ENCODE data around the gene NANOS2.

NANOS2 gene

DNA sequence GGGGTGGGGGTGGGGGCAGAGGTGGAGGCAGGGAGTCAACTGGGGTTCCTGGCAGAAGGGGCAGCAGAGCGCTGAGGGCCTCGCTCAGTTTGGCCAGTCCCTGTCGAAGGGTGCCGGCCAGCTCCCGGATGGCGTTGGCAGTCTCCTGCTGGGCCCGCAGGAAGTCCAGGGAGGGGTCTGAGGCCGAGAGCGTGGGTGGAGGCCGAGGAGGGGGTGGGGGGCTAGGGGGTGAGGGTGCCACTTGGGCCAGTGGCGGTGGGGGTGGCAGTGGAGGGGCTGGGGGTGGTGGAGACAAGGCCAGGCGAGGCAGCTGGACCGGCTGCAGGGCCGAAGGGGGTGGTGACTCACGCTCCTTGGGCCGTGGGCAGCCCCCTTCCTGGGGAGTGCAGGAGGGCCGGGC is 23.7 kb downstream of the NANOS2 start:
- no peak for DNase-seq

DNA sequence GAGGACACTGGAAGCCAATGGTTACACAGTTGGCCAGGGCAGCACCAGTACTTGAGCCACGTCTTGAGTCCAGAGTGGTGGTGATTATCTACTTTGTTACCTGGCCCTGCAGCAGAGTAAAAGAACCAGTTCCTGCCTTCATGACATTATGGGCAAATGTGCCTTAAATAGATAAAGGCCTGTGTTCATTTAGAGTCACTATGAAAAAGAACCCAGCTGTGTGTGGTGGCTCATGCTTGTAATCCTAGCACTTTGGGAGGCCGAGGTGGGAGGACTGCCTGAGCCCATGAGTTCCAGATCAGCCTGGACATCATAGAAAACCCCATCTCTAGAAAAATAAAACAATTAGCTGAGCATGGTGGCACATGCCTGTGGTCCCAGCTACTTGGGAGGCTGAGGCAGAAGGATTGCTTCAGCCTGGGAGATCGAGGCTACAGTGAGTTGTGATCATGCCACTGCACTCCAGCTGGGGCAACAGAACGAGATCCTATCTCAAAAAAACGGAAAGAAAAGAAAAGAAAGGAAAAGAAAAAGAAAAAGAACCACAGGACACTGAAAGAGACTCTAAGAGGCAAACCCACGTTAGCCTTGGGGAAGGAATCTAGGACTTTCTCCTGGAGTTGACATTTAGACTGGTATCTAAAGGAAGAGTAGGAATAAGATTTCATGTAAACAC is 25.2 kb downstream of the NANOS2 start:
- DNase-seq: no peak

GRCh38 chr19:45887200-45887710 is 27.3 kb downstream of the NANOS2 start:
- no peak for DNase-seq

- peak; percentile 94 for DNase-seq
These were observed 28.0 kb downstream of the NANOS2 start for GRCh38 chr19:45886427-45887199.

DNA sequence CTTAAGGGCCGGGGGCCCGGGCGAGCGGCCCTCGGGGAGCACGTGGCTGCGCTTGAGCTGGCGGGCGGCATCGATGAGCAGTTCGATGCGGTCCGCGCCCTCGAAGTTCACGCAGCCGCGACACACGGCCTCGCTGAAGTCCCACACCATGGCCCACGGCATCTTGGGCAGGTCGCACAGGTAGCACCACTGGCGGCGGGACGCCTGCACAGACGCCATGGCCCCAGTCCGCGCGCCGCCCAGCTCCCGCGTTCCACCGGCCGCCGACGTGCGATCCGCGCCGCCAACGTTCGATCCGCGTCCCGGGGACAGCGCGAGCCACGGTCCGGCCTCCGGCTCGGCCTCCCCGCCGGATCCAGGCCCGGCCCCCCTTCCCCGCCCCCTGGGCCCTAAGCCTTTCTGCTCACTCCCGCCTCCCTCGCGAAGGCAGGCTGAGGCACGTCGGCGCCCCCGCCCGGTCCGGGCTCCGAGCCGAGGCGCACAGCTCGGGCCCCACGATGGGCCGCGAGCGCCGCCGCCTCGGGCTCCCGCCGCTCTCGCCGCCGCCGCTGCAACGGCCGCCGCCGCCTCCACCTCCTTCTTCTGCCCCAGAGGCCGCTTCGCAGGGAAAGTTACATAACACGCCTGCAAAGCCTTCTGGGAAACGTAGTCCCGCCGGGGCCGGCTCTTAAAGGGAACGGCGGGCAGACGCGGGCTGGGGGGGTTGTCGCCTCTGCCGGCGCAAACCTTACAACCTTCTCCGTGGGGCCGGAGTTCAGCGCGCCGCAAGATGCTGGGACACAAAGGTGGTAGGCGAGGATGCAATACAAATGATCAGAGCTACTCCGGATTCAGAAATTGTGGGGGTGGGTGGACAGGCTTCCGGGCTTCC is 28.8 kb downstream of the NANOS2 start, which contains the start of gene IRF2BP1:
IRF2BP1 (minus strand) TSS at position 586 of the 871 bp plus-strand sequence; CDS start at position 219, 367 bp downstream.
- DNase-seq: peak; percentile 93

- DNase-seq: peak; percentile 28
These were observed 29.7 kb downstream of the NANOS2 start for GRCh38 chr19:45884682-45885555.

- DNase-seq: no peak
These were observed 30.5 kb downstream of the NANOS2 start for GRCh38 chr19:45883881-45884681.

GRCh38 chr19:45883586-45883880 is 31.0 kb downstream of the NANOS2 start:
- no peak for DNase-seq

- peak; percentile 80 for DNase-seq
These were observed 31.7 kb downstream of the NANOS2 start for GRCh38 chr19:45882652-45883585.

- no peak for DNase-seq
These were observed 32.6 kb downstream of the NANOS2 start for GRCh38 chr19:45881909-45882528.

DNA sequence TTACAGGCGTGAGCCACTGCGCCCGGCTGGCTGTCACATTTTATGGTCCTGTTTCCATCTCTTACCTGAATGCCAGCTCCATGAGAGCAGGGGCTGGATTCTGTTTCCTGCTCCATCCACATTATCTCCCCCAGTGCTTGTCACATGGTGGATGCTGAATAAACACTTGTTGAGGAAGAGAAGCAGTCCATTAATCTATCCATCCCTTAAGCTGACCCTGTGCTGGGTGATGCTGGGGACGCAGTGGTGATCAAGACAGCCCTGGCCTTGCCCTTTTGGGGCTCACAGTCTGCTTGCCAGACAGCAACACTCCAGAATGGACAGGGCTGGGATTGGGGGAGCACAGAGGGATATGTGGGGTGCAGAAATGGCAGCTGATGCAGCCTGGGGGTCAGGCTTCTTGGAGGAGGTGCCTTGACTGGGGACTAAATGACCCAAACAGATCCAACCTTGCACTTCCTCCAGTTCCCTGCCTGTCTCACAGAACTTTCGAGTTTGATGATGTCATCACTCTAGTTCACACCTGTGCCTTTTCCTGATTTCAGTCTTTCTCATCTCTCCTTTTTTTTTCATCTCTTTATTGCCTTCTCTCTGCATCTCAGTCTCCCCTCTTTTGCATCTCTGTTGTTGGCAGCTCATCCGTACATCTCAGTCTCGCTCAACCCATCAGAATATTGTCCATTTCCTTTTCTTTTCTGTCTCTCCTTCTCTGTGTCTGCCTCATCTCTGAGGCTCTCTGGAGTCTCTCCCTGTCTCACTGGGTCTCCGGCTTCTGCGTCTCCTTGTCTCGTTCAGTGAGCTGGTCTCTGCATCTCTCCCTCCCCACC is 33.3 kb downstream of the NANOS2 start:
- DNase-seq: no peak

DNA sequence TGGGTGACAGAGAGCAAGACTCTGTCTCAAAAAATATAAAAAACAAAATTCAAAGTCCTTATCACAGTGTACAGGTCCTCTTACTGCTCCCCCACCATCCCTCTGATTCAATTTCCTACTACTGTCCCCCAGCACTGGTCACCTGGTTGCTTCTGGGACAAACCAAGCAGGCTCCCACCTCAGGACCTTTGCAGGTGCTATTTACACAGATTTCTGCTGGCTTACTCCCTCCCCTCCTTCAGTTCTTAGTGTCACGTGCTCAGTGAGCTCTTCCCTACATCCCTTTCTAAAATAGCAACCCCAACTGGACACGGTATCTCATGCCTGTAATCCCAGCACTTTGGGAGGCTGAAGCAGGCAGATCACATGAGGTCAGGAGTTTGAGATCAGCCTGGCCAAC is 34.6 kb downstream of the NANOS2 start:
- no peak for DNase-seq

DNA sequence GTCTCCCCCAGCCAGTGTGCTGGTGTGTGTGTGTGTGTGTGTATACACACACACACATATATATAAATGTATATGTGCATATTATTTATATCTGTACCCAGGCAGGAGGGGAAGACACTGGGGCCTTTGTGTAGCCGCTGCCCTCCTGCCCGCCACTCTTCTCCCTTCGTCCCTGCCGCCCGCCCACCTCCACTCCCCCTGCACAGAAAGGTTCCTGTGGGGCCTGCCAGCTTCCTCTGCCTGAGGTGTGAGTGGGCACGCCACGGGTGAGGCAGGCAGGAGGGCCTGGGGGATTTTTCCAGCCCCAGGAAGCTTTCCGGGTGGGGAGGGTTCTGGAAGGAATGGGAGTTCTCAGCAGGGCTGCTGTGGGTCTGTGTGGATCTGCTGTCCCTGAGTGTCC is 35.5 kb downstream of the NANOS2 start:
- no peak for DNase-seq

DNA sequence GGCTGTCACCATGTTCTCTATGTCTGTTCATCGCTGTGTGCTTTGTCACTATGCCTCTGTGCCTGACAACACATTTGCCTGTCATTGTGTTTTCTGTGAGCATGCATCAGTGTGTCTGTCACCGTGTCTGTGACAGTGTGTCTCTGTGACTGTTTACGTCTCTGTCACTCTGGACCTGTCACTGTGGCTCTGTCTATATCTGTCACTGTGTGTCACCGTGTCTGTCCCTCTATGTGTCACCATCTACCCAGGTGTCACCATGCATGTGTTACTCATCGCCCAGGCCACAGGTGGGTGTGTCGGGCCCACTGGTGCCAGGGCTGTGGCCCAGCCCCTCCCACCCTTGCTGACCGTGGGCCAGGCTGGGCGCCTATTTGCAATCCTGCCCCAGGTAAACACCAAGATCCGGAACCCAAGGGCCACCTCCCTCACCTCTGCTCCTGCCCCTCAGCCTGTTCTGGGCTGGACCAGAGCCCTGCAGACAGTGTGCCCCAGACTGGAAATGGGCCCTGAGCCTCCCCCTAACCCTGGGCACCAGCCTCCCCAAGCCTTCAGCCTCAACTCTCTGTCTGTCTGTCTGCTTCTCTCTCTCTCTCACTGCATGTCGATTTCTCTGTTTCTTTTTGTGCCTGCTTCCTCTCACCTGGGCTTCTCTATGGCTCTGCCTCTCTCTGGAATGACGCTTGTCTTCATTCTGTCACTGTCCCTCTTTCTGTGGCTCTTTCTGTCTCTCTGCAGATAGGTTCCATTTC is 36.4 kb downstream of the NANOS2 start:
- DNase-seq: no peak

- peak; percentile 76 for DNase-seq
These were observed 38.0 kb downstream of the NANOS2 start for GRCh38 chr19:45876411-45877197.

- DNase-seq: no peak
These were observed 38.5 kb downstream of the NANOS2 start for GRCh38 chr19:45876161-45876410.

- no peak for DNase-seq
These were observed 40.0 kb downstream of the NANOS2 start for GRCh38 chr19:45874620-45874966.

Measured in fibroblast of skin of back (primary cell).